ENCODE data around the gene TTC7B.

The TTC7B gene

DNA sequence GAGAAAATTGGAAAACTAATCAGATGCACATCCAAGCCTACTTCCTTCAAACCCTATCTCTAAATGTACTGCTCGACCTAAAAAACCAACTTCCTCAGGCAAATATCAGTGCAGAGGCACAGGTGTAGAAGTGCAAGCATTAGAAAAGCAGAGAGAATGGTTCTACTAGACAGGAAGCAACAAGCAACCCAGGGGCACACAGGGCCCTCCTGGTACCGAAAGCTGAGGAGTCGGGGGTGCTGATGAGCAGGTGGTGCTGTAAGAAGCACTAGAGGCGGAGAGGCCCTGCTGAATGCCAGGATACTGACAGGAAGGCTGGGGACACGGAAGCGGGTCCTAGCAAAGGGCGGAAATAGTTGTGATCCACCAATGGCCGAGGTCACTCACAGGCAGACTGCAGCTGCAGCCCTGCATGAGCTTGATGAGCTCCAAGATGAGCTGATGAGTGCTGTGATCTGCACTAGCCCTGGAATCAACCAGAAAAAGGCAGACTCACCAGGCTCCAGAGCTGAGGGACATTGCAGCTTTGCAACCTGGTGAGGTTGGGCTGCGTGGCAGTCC is 85.9 kb downstream of the TTC7B start:
- no peak for TF ChIP-seq TAF1 (IDR thresholded peaks at IDR 0.05; ENCODE audit: borderline replicate concordance, low read depth, low read length)
- no peak for TF ChIP-seq POLR2AphosphoS5 (IDR thresholded peaks at IDR 0.05; ENCODE audit: low read depth, low read length)
- FAIRE-seq: no peak
- no peak for DNase-seq (ENCODE audit: insufficient read length)

DNA sequence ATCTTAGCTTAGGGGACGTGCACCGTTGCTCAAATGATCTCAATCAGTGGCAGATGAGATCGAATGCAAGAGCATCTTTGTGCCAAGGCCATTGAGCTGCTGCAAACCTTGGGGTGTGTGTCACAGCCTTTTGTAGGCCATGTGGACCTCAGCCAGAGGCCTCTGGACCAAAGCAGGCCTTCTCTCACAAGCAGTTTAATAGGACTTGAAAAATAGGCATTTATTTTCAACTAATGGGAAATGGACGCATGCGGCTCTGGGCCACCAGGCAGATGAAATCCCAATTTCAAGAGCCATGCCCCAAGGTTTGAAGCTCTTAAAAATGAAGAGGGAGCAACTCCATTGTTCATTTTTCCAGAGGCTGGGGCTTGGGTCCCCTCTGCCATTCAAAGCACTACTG is 87.3 kb downstream of the TTC7B start:
- FAIRE-seq (no peak), DNase-seq (ENCODE audit: insufficient read length) (no peak)

DNA sequence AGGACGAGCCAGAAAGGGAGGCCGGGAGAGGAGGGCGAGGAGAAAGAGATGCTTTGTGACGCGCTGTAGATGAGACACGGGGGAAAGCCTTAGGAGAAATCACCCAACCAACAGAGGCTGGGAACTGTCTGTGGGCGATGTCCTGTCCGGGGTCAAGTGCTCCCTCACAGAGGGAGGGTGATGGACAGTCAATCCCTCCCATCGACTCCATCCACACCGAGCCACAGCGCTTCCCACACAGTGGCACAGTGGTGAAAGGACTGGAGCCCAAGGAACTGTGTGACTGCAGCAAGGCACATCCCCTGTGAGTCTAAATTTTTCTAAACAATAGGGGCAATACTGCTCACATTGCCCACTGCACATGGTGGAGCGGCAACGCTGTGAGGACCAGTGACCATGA is 89.1 kb downstream of the TTC7B start:
- no peak for FAIRE-seq
- DNase-seq (ENCODE audit: insufficient read length): no peak
- TF ChIP-seq TAF1 (IDR thresholded peaks at IDR 0.05; ENCODE audit: borderline replicate concordance, low read depth, low read length): no peak
- TF ChIP-seq POLR2AphosphoS5 (IDR thresholded peaks at IDR 0.05; ENCODE audit: low read depth, low read length): no peak
- no peak for TF ChIP-seq POLR2A (IDR thresholded peaks at IDR 0.05; ENCODE audit: low read depth, low read length)

More for the DNA sequence above, 87.3 kb downstream of the TTC7B start:
- TF ChIP-seq POLR2AphosphoS5 (IDR thresholded peaks at IDR 0.05; ENCODE audit: low read depth, low read length) (no peak), TAF1 (IDR thresholded peaks at IDR 0.05; ENCODE audit: borderline replicate concordance, low read depth, low read length) (no peak), POLR2A (IDR thresholded peaks at IDR 0.05; ENCODE audit: low read depth, low read length) (no peak)

DNA sequence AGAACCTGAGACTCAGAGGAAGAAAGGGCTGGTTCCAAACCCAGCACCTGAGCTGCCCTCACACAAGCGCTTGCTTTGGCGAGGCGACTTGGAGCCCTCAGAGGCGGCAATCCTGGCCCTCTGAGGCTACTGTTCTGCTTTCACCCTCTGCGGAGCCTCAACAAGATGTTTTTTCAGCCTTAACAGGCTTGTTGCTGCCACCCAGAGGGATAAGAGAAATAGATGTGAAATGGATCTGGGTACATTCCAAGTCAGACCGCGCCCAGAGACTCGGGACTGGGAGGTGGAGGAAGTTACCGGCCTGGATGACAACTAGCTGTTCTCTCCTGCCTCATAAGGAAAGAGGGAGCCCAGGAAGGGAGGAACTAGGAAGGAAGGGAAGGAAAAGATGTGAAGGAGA is 89.6 kb downstream of the TTC7B start:
- DNase-seq (ENCODE audit: insufficient read length) (no peak), FAIRE-seq (no peak)
- TF ChIP-seq POLR2A (IDR thresholded peaks at IDR 0.05; ENCODE audit: low read depth, low read length): no peak
- no peak for TF ChIP-seq TAF1 (IDR thresholded peaks at IDR 0.05; ENCODE audit: borderline replicate concordance, low read depth, low read length)
- TF ChIP-seq POLR2AphosphoS5 (IDR thresholded peaks at IDR 0.05; ENCODE audit: low read depth, low read length): no peak

DNA sequence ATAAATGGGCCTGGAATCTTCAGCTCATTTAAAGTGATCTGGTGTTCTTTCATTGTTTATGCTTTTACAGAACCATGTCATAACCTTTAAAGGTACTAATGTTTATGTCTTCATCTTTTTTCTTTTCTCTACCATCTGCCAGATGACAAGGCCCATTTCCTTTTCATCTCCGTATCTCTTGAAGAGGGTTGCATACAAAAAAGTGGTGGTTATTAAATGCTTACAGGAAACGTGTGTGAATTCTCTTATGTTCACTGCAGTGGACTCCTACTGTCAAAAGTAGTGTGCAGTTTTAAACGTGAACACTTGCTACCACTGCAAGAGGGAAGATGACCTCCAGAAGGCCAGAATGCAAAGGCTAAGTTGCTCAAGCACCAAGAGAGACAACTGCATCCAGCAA is 91.4 kb downstream of the TTC7B start:
- TF ChIP-seq POLR2A (IDR thresholded peaks at IDR 0.05; ENCODE audit: low read depth, low read length): no peak
- TF ChIP-seq POLR2AphosphoS5 (IDR thresholded peaks at IDR 0.05; ENCODE audit: low read depth, low read length): no peak
- no peak for TF ChIP-seq TAF1 (IDR thresholded peaks at IDR 0.05; ENCODE audit: borderline replicate concordance, low read depth, low read length)
- DNase-seq (ENCODE audit: insufficient read length) (no peak), FAIRE-seq (no peak)

DNA sequence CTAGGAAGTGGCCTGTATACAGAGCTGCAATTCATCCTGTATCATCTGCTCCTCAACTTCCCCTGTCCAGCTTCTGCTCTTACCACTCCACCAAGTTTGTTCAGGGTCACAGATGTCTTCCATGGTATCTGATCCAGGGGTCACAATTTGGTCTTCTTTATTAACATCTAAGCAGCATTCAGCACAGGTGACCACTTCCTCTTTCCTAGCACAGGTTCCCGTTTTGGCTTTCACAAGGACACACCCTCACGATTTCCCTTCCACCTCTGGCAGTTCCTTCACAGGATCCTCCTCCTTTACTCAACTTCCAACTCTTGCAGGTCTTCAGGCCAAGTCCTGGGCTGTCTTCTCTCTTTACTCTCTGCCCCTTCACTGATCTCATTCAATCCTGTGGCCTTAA is 93.6 kb downstream of the TTC7B start:
- TF ChIP-seq TAF1 (IDR thresholded peaks at IDR 0.05; ENCODE audit: borderline replicate concordance, low read depth, low read length) (no peak), POLR2A (IDR thresholded peaks at IDR 0.05; ENCODE audit: low read depth, low read length) (no peak), POLR2AphosphoS5 (IDR thresholded peaks at IDR 0.05; ENCODE audit: low read depth, low read length) (no peak)
- FAIRE-seq: no peak
- DNase-seq (ENCODE audit: insufficient read length): no peak

DNA sequence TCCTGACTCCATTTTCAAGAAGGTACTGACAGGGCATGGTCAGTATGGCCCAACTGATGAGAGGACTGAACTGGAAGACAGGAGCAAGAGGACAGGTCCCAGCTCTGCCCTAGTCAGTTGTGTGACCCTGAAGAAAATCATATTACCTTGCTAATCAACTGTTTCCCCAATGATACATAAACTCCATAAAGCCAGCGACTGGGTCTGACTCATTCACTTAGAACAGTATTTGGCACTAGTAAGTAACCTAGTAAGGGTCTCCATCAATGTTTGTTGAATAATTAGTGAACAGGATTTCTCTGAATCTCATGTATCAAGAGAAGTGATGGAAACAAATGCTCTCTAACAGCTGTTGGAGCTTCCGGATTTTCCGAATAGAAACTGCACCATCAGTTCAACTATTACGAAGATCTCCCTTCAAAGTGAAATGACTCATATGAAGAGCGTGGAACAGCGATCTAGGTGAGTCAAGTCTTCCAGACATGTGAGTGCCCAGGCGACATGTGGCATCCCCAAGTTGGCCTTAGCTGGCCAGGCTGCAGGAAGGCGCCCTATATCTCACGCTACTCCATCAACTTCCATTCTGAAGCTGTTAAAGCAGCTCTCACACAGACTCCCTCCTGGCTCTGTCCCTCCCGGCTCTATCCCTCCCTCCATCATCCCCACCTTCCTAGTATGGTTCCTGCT is 94.5 kb downstream of the TTC7B start:
- TF ChIP-seq TAF1 (IDR thresholded peaks at IDR 0.05; ENCODE audit: borderline replicate concordance, low read depth, low read length) (no peak), POLR2AphosphoS5 (IDR thresholded peaks at IDR 0.05; ENCODE audit: low read depth, low read length) (no peak), POLR2A (IDR thresholded peaks at IDR 0.05; ENCODE audit: low read depth, low read length) (no peak)
- FAIRE-seq (no peak), DNase-seq (ENCODE audit: insufficient read length) (no peak)

DNA sequence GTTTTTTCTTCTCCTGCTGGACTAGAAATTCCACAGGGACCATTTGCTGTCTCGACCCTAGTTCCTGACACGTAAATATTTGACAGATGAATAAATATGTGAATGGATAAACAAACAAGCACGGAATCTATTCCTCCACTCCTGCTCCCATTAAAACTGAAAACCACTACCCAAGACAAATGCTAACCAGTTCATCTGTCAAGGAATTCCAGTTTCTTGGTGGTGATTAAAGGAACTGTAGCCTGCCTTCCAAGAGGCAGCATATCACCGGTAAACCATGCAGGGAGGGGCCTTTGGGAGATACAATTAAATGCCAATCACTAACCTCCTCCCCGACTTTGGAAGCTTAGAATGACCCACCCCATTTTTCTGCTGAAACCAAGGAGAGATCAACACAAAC is 95.4 kb downstream of the TTC7B start:
- no peak for DNase-seq (ENCODE audit: insufficient read length)
- no peak for FAIRE-seq
- TF ChIP-seq POLR2A (IDR thresholded peaks at IDR 0.05; ENCODE audit: low read depth, low read length): no peak
- no peak for TF ChIP-seq TAF1 (IDR thresholded peaks at IDR 0.05; ENCODE audit: borderline replicate concordance, low read depth, low read length)
- TF ChIP-seq POLR2AphosphoS5 (IDR thresholded peaks at IDR 0.05; ENCODE audit: low read depth, low read length): no peak

DNA sequence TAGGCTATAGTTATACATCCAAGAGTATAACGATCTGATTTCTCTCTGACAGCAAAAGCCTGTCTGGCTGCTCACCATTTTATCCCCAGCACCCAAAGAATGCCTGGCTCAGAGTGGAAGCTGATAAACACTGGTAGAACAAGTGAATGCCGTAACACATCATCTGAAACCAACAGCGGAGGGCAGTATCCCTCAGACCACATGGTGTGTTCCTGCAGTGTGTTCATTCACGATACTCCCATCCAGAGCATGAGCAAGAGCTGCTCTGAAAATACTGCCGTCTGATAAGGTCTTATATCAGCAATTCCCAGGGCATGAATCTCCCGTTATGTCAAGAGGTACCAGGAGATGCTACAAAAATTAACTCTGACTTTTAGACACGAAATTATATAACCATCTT is 95.9 kb downstream of the TTC7B start:
- no peak for DNase-seq (ENCODE audit: insufficient read length)
- FAIRE-seq: no peak
- TF ChIP-seq POLR2AphosphoS5 (IDR thresholded peaks at IDR 0.05; ENCODE audit: low read depth, low read length) (no peak), POLR2A (IDR thresholded peaks at IDR 0.05; ENCODE audit: low read depth, low read length) (no peak), TAF1 (IDR thresholded peaks at IDR 0.05; ENCODE audit: borderline replicate concordance, low read depth, low read length) (no peak)

DNA sequence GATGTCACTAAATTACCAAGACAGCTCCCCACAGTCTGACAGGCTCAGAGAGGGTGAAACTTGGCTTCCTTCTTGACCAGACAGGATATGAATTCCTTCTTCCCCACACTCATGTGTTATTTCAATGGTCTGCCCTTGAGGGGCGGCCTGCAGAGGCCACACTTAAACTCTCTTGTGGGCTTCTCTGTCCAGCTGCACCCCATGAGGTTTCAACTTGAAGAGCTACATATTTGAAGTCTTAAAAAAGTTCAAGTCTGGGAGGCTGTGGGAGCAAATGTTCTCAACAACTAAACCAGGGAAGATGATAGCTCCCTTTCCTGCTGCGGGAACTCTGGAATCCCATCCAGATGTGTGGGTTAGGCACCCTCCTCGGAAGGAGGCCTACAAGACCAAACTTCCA is 98.3 kb downstream of the TTC7B start:
- TF ChIP-seq POLR2A (IDR thresholded peaks at IDR 0.05; ENCODE audit: low read depth, low read length) (no peak), TAF1 (IDR thresholded peaks at IDR 0.05; ENCODE audit: borderline replicate concordance, low read depth, low read length) (no peak), POLR2AphosphoS5 (IDR thresholded peaks at IDR 0.05; ENCODE audit: low read depth, low read length) (no peak)
- FAIRE-seq (no peak), DNase-seq (ENCODE audit: insufficient read length) (no peak)

DNA sequence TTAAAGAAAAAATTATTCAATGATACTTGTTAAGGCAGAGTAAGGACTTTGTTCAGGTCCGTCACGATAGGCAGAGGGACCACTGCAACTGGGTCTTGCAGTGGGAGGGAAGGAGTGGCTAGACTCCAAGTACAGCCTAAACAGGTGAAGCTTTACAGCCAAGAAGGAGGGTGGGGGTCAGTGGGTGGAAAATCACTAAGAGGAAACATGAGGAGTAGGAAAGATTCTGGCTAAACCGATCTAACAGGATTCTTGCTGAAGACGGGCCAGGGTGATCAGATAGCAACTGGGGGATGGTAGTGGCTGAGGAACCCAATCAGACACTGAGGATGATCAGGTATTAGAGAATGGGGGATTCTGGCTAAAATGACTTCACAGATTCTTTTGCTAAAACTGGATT is 100.2 kb downstream of the TTC7B start:
- no peak for TF ChIP-seq TAF1 (IDR thresholded peaks at IDR 0.05; ENCODE audit: borderline replicate concordance, low read depth, low read length)
- no peak for TF ChIP-seq POLR2A (IDR thresholded peaks at IDR 0.05; ENCODE audit: low read depth, low read length)
- TF ChIP-seq POLR2AphosphoS5 (IDR thresholded peaks at IDR 0.05; ENCODE audit: low read depth, low read length): no peak
- FAIRE-seq (no peak), DNase-seq (ENCODE audit: insufficient read length) (no peak)

DNA sequence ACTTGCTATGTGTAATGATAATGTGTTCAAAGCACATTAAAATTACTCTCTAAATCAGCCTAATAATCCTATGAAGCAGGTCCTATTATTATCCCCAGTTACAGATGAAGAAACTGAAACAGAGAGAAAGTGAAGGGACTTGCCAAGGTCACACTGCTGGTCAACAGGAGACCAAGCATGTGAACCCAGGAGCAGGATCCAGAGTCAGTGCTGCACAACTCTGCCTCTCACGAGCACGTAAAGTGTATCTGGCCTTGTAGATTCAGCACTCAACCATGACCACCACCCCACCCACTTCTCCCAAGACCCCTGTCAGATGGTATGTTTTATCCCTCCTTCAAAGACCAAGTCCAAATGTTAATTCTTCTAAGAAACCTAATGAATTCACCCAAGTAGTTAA is 100.7 kb downstream of the TTC7B start:
- no peak for TF ChIP-seq POLR2A (IDR thresholded peaks at IDR 0.05; ENCODE audit: low read depth, low read length)
- no peak for TF ChIP-seq TAF1 (IDR thresholded peaks at IDR 0.05; ENCODE audit: borderline replicate concordance, low read depth, low read length)
- TF ChIP-seq POLR2AphosphoS5 (IDR thresholded peaks at IDR 0.05; ENCODE audit: low read depth, low read length): no peak
- no peak for DNase-seq (ENCODE audit: insufficient read length)
- FAIRE-seq: no peak
